Loucy (cell line): ENCODE data around the gene ADARB2.

Experiments used
- CTCF ChIP-seq: fragments of 200-600 bp; sonication (generic); conservative IDR thresholded peaks from 2 replicates; pipeline ENCODE4 v1.5.1; 2014; ENCODE audit warnings: mild to moderate bottlenecking, antibody characterized with exemption, low read length
- EZH2phosphoT487 ChIP-seq: fragments of 200-600 bp; IDR thresholded peaks from 2 replicates; pipeline ENCODE4 v1.6.1; 2018; ENCODE audit warnings: antibody characterized with exemption, mild to moderate bottlenecking, moderate library complexity, borderline replicate concordance

GRCh38 chr10:1211844-1212570 lies 525.3 kb downstream of the ADARB2 start:
- TF ChIP-seq CTCF (no peak), EZH2phosphoT487 (no peak)
